B cell (primary cell): ENCODE results near the gene FIBP.

Experiments used
- CTCF ChIP-seq: fragments of 200-600 bp; IDR thresholded peaks from one replicate; pipeline ENCODE4 v1.8.0; 2022; ENCODE audit warnings: antibody characterized with exemption, mild to moderate bottlenecking
- EZH2 ChIP-seq: IDR thresholded peaks from 2 replicates; pipeline ENCODE4 v1.6.1; 2012; ENCODE audit warnings: borderline replicate concordance, low read depth, mild to moderate bottlenecking, moderate library complexity, low read length; ENCODE audit not compliant: insufficient read depth, poor library complexity, severe bottlenecking

- TF ChIP-seq CTCF (no peak), EZH2 (no peak)
Measured at GRCh38 chr11:65858681-65859087, 29.6 kb downstream of the FIBP start.
